Epidermal melanocyte (primary cell): Measurements from ENCODE around the gene SNF8.
"Not testable (repeated sequence)": the region's sequence is repeated elsewhere in the genome, so short reads cannot be mapped to it uniquely, and the experiment has no call there.

Experiments used
- DNase-seq: peaks from one replicate; pipeline ENCODE4 v3.0.0; 2011; ENCODE audit warnings: low spot score; ENCODE audit not compliant: insufficient read length

Gene SNF8, protein sequence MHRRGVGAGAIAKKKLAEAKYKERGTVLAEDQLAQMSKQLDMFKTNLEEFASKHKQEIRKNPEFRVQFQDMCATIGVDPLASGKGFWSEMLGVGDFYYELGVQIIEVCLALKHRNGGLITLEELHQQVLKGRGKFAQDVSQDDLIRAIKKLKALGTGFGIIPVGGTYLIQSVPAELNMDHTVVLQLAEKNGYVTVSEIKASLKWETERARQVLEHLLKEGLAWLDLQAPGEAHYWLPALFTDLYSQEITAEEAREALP

DNA sequence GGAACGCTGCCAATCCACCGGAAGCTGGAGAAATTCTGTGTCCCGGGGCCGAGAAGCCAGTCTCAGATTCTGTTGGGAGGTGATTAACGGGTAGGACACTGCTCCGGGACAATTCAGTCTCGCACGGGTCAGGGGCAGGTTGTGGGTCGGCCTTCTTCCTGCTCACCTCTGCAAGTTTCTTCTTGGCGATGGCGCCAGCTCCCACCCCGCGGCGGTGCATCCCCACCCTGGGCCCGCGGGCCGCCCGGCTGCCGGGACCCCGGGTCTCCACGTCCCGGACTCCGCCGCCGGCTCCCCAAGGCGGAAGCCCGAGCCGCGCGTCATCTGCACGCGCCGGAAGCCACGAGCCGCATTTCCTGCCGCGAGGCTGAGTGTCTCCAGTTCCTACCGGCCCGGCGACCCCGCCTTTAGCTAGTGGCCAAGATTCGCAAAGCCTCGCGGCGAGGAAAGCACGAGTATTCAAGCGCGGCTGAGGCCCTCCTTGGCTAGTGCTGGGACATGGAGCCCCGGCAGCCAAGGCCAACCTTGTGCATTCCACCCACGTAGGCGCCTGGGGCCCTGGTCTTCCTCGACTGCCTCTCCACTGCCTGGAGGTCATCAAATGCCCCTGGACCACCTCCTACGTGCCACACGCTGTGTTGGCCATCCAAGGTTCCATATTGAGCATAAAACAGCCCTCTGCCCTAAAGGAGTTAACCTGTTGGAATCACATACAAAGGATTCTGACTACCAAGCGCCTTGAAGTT lies at the start of gene SNF8:
Gene SNF8 (minus strand): TSS at position 328 of the 746 bp plus-strand sequence. CDS start 108 bp downstream, at position 220.
- DNase-seq: peak; percentile 96

DNA sequence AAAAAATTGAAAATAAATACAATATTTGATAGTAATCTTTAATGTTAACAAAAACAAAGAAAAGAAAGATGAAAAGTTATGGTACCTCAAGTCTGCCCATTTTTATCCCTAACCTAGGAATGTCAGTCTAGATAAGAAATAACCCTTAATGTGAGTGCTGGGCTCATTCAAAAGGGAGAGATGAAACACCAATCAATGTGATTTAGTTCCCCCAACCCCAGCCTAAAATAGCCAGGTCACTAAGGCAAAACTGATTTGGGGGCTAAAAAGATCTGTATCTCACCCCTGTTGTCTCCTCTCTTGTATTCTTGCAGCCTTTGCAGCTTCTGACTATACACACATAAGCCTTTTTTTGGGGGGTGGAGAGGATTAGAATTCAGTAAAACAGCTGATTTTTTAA lies 49.3 kb upstream of the SNF8 start:
- no peak for DNase-seq

DNA sequence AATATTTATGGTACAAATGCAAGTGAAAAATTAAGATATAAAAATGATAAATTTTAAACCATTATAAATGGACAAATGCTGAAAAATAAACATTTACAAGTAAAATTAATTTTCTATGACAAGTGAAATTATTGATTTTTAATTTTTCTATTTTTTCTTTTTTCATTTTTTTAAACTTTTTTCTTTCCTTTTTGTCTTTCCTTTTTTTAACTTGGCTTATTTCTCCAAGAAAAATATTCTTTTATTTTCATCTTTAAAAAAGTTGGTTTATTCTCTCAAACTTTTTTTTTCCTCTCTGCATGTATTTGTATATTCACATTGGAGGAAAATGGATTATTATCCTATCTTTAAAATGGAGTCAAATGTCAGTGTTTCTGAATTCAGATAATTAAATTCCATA lies 48.7 kb upstream of the SNF8 start:
- DNase-seq: no peak

DNA sequence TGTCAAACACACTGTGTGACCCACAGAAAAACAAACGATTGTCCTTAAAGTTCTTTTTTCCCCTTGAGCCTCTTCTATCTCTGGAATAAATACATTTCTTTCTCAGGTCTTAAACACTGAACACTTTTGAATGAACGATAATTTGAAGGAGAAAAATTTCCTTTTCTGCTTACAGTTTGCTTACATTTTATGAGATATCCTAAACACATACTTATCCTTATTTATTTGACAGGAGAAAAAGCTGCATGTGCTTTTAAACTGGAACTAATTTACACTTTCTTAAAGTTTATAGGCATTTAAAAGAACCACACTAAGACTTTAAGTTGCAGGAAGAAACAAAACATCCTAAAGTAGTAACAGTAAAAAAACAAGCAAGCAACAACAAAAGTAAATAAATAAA lies 47.8 kb upstream of the SNF8 start:
- DNase-seq: no peak

DNA sequence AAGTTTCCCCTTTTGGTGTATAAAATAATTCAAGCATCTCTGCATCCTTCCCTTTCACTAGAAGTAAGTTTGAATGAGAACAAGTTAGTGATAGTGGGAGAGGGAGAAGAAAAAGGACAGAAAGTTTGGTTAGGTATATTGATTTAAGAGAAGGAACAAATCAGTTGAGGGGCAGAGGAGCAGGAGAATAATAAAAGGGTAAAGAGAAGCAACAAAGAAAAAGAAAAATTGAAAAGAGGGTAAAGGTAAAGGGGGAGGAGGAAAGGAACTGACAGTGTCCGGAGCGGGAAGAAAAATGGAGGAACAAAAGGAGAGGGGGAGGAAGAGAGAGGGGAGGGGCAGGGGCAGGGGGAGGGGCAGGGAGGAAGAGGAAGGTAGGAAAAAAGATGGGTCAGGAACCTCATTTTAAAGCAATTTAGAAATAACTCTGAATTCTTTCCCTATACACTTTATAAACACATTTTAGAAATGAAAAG lies 46.3 kb upstream of the SNF8 start:
- no peak for DNase-seq

DNA sequence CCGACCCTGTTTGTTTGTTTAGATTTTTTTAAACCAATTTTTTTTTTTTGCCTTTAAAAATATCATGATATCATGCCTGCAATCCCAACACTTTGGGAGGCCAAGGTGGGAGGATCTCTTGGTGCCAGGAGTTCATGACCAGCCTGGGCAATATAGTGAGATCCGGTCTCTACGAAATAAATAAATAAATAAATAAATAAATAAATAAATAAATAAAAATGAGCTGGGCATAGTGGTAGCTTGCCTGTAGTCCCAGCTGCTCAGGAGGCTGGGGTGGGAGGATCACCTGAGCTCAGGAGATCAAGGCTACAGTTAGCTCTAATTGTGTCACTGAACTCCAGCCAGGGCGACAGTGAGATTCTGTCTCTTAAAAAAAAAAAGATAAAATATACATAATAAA lies 44.5 kb upstream of the SNF8 start:
- DNase-seq: no peak

DNA sequence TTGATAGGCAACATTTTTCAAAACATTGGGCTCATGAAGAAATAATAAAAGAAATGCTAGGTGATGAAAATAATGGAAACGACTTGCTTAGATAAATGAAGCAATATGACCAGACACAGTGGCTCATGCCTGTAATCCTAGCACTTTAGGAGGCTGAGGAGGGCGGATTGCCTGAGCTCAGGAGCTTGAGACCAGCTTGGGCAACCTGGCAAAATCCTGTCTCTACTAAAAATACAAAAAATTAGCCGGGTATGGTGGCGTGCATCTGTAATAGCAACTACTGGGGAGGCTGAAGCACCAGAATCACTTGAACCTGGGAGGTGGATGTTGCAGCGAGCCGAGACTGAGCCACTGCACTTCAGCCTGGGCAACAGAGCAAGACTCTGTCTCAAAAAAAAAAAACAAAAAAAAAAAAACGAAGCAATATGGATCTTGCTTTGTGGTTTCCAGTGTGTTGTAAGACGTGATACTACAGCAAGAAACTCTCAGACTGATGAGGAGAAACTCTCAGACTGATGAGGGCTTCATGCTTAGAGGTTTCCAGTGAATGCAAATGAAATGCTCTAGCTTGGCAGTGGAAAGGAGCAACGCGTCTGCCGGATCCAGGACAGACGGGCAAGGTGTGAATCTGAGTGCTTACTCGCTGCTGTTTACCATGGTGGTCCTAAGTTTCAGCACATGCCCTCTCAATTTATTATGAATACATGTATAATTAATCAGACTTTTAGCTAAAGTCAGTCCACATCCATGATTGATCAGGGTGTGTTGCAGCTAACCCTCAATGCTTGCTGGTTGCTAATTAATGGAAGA lies 41.0 kb upstream of the SNF8 start:
- DNase-seq: no peak

DNA sequence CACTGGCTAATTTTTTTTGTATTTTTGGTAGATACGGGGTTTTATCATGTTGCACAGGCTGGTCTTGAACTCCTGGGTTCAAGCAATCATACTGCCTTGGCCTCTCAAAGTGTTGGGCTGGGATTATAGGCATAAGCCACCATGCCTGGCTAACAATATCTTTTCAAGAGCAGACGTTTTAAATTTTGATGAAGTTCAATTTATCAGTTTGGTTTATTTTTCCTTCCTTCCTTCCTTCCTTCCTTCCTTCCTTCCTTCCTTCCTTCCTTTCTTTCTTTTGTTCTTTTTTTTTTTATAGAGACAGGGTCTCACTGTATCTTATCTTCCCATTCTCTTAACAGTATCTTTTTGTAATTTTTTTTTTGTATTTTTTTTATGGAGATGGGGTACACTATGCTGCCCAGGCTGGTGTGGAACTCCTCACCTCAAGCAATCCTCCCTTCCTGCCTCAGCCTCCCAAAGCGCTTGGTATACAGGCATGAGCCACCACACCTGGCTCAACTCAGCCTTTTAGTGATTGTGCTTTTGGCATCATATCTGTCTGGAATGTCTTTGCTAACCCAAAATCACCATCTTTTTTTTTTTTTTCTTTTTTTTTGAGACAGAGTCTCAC lies 37.4 kb upstream of the SNF8 start:
- no peak for DNase-seq

DNA sequence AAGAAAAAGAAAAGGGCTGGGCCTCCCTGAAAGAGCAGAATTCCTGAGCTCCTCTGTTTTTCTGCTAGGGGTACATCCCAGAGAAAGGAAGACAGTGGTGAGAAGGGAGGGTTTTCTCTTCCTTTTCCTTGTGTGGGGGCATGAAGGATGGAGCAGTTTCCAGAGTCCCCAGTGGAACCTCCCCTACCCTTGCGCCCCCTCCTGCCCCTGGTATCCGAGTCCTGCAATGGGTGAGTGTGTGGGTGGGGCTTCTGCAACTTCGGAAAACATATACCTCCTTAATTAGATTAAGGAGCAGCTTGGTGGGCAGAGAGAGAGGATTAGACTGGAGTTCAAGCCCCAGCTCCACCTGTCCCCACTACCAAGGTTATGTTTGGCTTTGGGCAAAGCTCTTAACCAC lies 29.2 kb upstream of the SNF8 start:
- DNase-seq: no peak

DNA sequence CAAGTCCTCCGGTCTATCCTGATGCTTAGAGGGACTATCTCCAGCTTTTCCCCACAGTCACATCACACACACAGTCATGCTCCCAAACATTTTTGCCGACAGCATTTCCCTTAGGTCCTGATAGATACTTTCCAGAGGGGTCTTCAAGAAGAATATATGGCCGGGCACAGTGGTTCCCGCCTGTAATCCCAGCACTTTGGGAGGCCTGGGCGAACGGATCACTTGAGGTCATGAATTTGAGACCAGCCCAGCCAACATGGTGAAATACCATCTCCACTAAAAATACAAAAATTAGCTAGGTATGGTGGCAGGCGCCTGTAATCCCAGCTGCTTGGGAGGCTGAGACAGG lies 28.1 kb upstream of the SNF8 start:
- no peak for DNase-seq

DNA sequence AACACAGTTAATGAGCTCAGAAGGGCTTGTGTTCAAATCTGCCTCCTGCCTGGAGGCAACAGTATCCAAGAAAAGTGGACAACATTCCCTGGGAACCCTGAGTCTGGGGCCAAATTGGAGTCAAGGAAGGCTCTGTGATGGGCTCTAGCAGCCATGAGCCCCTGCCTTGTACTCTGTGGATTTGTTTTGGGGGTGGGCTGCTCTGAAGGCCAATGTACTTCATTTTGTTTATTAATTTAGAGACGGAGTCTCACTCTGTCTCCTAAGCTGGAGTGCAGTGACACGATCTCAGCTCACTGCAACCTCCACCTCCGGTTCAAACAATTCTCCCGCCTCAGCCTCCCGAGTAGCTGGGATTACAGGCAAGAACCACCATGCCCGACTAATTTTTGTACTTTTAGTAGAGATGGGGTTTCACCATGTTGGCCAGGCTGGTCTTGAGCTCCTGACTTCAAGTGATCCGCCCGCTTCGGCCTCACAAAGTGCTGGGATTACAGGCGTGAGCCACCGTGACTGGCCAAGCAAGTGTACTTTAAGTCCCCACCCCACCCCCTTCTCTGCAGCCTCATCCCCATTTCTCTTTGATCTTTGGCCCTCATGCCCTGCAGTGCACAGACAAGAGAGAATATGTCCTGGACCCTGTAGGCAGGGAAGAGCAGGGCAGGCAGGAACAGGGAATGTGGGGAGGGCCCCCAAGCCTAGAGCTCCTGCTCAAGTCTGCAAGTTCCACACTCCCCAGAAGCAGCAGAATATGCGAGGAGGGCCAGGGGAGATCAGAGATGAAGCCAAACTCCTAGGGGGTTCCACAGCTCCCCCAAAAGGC lies 26.4 kb upstream of the SNF8 start:
- no peak for DNase-seq

DNA sequence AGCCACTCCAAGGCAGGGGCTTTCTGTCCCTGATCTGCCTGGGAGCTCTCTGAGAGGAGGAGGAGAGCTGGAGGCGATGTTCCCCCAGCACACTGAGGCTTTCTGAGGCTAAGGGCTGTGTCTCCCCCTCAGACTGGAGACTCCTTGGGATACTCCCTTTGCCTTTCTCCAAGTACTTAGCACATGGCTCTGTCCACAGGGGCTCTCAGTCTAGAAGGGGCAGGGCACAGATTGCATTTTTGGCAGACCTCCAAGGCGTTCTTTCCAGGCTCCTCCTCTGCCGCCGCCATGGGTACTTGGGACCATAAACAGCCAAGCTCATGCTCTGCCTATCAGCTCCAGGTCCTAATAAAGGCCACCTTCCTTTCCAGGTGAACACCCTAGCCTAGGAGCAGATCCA lies 25.6 kb upstream of the SNF8 start:
- DNase-seq: no peak

DNA sequence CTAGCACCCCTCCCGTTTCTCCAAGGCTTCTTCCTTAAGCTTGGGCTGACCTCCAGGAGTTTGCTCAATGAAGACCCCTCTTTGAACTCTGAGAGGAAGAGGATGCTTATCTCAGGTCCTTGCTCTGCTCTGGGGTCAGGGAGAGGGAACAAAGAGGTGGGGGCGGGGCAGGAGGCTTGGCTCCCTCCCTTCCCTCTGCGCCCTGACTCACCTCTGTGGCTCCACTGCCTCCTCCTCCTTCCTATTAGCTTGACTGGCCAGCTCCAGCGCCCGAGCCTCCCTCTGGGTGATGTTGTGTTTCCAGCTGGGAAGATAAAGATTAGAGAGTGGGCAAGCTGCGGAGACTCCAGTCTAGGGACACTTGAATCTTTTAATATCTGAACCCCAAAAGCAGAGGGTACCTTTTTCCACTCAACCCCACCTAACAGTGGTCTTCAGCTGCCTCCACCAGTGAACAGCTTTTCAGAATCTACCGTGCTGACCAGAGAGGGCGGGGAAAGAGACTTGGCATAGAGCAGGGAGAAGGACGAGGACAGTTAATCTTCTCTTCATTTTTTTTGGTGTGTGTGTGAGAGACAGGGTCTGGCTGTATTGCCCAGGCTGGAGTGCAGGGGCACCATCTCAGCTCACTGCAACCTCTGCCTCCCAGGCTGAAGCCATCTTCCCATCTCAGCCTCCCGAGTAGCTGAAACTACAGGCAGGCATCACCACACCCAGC lies 17.0 kb upstream of the SNF8 start:
- DNase-seq: no peak

DNA sequence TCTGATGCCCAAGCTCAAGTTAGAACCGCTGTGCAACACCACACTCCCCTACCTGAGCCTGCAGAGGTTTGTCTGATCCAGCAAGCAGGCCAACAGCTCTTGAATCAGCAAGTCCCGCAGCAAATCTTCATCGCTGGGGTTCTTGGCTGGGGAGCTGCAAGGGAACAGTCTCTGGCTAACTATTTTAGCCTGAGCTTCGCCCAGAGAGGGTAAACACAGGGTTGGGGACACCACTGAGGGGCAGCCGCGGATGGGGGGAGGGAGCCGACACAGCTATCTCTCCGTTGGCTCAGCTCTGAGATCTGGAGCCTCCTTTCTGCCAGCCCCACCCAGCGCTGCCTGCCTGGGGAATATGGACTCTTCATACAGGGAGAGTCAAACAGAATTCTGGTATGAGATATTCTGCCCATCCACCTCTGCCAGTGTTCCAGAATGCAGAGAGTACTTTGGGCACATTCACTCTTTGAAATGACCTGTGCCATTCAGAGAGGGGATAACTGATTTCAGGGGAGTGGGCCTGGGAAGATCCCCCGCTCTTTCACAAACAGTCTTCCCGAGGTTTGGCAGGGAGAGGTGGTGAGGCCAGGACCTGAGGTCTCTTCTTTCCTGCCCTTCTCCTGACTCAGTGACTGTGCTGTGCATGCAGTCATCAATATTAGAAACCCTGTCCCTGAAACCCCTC lies 16.3 kb upstream of the SNF8 start:
- DNase-seq: no peak

DNA sequence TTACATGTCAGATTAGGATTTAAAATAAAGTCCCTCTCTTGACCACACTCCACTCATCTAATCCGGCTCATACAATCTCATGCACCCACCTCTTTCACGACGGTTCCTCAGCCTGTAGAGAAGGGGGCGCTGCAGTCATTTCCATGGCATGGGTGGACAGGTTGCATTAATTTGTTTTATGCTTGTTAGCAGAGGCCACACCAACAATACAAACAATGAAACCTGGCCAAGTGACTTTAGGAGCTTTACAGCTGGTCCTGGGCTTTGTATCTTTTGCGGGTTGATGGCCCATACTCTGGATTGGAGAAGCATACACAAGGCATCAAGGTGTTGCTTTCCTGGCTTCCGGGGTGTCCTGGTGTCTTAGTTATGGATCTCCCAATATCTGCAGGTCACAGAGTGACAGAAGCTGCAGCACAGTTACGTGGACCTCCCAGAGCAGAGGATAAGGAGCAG lies 9.7 kb upstream of the SNF8 start:
- no peak for DNase-seq

DNA sequence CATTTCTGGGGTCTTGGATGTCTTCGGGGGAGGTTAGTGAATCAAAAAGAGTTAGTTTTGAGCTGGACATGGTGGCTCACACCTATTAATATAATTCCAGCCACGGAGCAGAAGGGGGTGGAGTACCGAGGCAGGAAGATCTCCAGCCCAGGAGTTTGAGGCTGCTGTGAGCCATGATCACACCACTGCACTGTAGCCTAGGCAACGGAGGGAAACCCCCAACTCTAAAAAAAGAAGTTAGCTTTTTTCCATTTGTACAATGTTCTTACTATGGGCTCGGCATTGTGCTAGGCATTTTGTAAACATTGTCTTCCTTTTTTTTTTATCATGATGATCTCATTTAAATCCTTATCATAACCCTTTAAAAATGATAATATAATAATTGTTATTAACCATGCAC lies 8.3 kb upstream of the SNF8 start:
- no peak for DNase-seq

DNA sequence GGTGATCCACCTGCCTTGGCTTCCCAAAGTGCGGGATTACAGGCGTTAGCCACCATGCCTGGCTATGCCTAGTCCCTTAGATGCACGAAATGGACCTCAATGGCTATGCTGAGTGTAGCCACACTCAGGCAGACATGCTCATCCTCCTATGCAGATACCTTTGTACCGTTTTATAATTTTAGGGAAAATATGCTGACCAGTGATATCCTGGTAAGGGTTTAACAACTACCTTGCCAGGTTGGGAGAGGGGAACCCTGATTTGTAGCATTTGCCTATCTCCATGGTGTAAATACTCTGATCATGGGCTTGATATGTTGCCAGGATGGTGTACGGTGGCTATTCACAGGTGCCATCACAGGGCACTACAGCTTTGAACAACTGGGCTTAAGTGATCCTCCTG lies 6.9 kb upstream of the SNF8 start:
- DNase-seq: no peak

DNA sequence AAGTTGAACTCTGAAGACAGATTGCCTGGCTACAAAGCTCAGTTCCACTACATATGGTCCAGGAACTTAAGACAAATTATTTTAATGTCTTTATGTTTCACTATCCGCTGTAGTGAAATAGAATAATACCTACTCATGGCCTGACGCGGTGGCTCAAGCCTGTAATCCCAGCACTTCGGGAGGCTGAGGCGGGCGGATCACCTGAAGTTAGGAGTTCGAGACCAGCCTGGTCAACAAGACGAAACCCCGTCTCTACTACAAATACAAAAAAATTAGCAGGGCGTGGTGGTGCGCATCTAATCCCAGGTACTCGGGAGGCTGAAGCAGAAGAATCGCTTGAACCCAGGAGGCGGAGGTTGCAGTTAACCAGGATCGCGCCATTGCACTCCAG lies 614 bp upstream of the SNF8 start:
- not testable (repeated sequence) for DNase-seq

DNA sequence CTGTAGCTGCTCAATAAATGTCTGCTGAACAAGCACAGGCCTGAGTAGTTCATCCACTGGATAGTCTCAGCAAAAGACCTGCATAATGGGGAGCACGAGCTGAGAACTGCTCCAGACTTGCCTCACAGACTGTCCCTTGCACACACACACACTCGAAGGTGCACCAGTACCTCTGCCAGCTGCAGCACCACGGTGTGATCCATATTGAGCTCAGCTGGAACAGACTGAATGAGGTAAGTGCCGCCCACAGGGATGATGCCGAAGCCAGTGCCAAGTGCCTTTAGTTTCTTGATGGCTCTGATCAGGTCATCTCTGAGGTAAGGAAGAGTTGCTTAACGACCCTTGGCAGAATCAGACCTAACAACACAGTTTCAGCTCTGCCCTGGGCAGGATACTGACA lies 11.6 kb downstream of the SNF8 start:
- DNase-seq: no peak

DNA sequence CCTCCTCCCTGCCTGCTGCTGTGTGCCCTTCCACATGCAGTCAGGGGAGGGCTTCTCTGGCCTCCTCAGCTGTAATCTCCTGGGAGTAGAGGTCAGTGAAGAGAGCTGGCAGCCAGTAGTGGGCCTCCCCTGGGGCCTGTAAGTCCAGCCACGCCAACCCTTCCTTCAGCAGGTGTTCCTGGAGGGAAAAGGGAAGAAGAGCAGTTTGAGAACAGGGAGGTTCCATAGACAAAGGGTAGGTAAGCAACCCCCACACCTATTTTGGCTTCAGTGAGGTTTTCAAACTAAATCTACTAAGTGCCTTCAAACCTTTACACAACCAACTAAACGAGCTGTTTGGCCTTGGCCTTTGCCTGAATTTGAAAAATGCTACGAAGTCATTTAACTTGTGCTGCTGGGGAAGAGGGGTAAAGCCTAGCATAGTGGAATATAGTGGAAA lies 14.2 kb downstream of the SNF8 start:
- no peak for DNase-seq
